HCT116 (cell line): ENCODE data around the gene CSTPP1. TPM values are rescaled to one million over a fixed set of nuclear protein-coding genes. Genes with fewer than 3 reads are reported as not detected.

Source experiments
- ATAC-seq: fragments of 200-7000 bp; cut with Tn5 transposase; 2 replicates; pipeline ENCODE4 v1.9.1; 2020; ENCODE audit warnings: mild to moderate bottlenecking, moderate library complexity
- BruUV-seq: library from RNA; stranded (reverse); fragments of 400-500 nt; replicated peaks from 2 replicates; lab custom pipeline; 2021; lab: Mats Ljungman, UMichigan
- CTCF ChIA-PET: fragments of 300-600 bp; sonication (Branson Sonifier 250); formaldehyde crosslinking; loops from one replicate; lab custom pipeline; 2021; ENCODE audit warnings: antibody characterized with exemption; lab: Charles Lee
- POLR2A ChIA-PET: fragments of 300-600, 350-600 bp; sonication (Branson Sonifier 250); formaldehyde crosslinking; loops from one replicate; lab custom pipeline; 2021; ENCODE audit warnings: antibody characterized with exemption; lab: Charles Lee
- RAD21 ChIA-PET, 2 experiments: fragments of 300-600 bp; sonication (Branson Sonifier 250); formaldehyde crosslinking; loops; one replicate each; lab custom pipeline; 2023; ENCODE audit warnings: low total read pairs in 2 of 2; ENCODE audit not compliant: uncharacterized antibody in 2 of 2, unreplicated experiment in 2 of 2, low non-redundant PET in 1 of 2; lab: Charles Lee
- DNase-seq: peaks from one replicate; pipeline ENCODE4 v3.0.0-alpha.2; 2010; ENCODE audit warnings: low read depth, low spot score
- H2AFZ ChIP-seq: fragments of 200-600 bp; shearing (Covaris generic), sonication (generic); 2 replicates; pipeline ENCODE4 v1.6.1; 2017; ENCODE audit warnings: low read depth, mixed run types, mixed read lengths, antibody characterized with exemption, low read length; ENCODE audit not compliant: poor library complexity, severe bottlenecking
- H3K27ac ChIP-seq: 2 replicates; pipeline ENCODE4 v1.5.1; 2012; ENCODE audit warnings: low read depth, low read length
- H3K27me3 ChIP-seq: fragments of 200-600 bp; sonication (generic); 2 replicates; pipeline ENCODE4 v1.6.1; 2016; ENCODE audit warnings: mixed run types, low read length, mixed read lengths; ENCODE audit not compliant: insufficient read depth
- H3K36me3 ChIP-seq, 2 experiments: fragments of 200-500 bp in 1 of 2; fragments of 200-600 bp in 1 of 2; sonication (Bioruptor generic) in 1 of 2; sonication (generic) in 1 of 2; 2 replicates each; pipeline versions ENCODE4 v1.5.1 to v1.6.1; 2014 to 2016; ENCODE audit warnings: low read length in 2 of 2, inconsistent platforms in 1 of 2, mixed read lengths in 1 of 2, mixed run types in 1 of 2; ENCODE audit not compliant: insufficient read depth in 2 of 2, control insufficient read depth in 1 of 2
- H3K4me1 ChIP-seq, 2 experiments: fragments of 200-600 bp in 1 of 2; sonication (generic) in 1 of 2; 2 replicates each; pipeline versions ENCODE4 v1.5.1 to v1.6.1; 2012 to 2017; ENCODE audit warnings: low read length in 2 of 2, inconsistent platforms in 1 of 2, mild to moderate bottlenecking in 1 of 2, mixed read lengths in 1 of 2, mixed run types in 1 of 2, moderate library complexity in 1 of 2; ENCODE audit not compliant: insufficient read depth in 2 of 2, control insufficient read depth in 1 of 2
- H3K4me2 ChIP-seq: fragments of 200-600 bp; sonication (generic); 2 replicates; pipeline ENCODE4 v1.6.1; 2017; ENCODE audit warnings: mixed run types, low read length, mixed read lengths
- H3K4me3 ChIP-seq, 2 experiments: fragments of 200-600 bp in 1 of 2; sonication (generic) in 1 of 2; replicated peaks in 1 of 2; 2 replicates each; pipeline ENCODE4 v1.5.1; 2011 to 2016; ENCODE audit warnings: low read length in 2 of 2, control low read depth in 1 of 2, low read depth in 1 of 2, mild to moderate bottlenecking in 1 of 2, mixed read lengths in 1 of 2, mixed run types in 1 of 2
- H3K79me2 ChIP-seq: fragments of 200-600 bp; sonication (generic); 2 replicates; pipeline ENCODE4 v1.6.1; 2017; ENCODE audit warnings: mild to moderate bottlenecking, mixed run types, low read length, moderate library complexity, mixed read lengths; ENCODE audit not compliant: insufficient read depth
- H3K9ac ChIP-seq: fragments of 200-600 bp; sonication (generic); 2 replicates; pipeline ENCODE4 v1.6.1; 2016; ENCODE audit warnings: low read length, mixed read lengths
- H3K9me2 ChIP-seq: fragments of 200-600 bp; sonication (generic), shearing (Covaris generic); 2 replicates; pipeline ENCODE4 v1.6.1; 2017; ENCODE audit warnings: mixed run types, mild to moderate bottlenecking, moderate library complexity; ENCODE audit not compliant: insufficient read depth
- H3K9me3 ChIP-seq, 2 experiments: fragments of 200-500 bp in 1 of 2; fragments of 200-600 bp in 1 of 2; sonication (Bioruptor generic) in 1 of 2; sonication (generic) in 1 of 2; 2 replicates each; pipeline ENCODE4 v1.6.1; 2014 to 2017; ENCODE audit warnings: low read length in 2 of 2, mixed read lengths in 2 of 2, inconsistent platforms in 1 of 2, low read depth in 1 of 2, mild to moderate bottlenecking in 1 of 2, mixed run types in 1 of 2, moderate library complexity in 1 of 2; ENCODE audit not compliant: control insufficient read depth in 1 of 2, insufficient read depth in 1 of 2
- H4K20me1 ChIP-seq: fragments of 200-600 bp; sonication (generic), shearing (Covaris generic); 2 replicates; pipeline ENCODE4 v1.6.1; 2017; ENCODE audit warnings: mixed run types, mild to moderate bottlenecking, moderate library complexity; ENCODE audit not compliant: insufficient read depth
- CEBPB ChIP-seq: IDR thresholded peaks from 2 replicates; pipeline ENCODE4 v1.6.1; 2012; ENCODE audit warnings: low read depth
- CTCF ChIP-seq, 3 experiments: fragments of 200-600 bp in 1 of 3; sonication (generic) in 1 of 3; IDR thresholded peaks in 2 of 3; conservative IDR thresholded peaks in 1 of 3; 2 replicates each; pipeline ENCODE4 v1.5.1; 2012 to 2017; ENCODE audit warnings: low read depth in 2 of 3, low read length in 2 of 3, antibody characterized with exemption in 1 of 3, borderline replicate concordance in 1 of 3, control low read depth in 1 of 3, mild to moderate bottlenecking in 1 of 3, mixed read lengths in 1 of 3, mixed run types in 1 of 3, moderate library complexity in 1 of 3; ENCODE audit not compliant: insufficient read depth in 1 of 3
- RAD21 ChIP-seq: IDR thresholded peaks from 2 replicates; pipeline ENCODE4 v1.6.1; 2012; ENCODE audit warnings: low read depth, mild to moderate bottlenecking
- REST ChIP-seq: IDR thresholded peaks from 2 replicates; pipeline ENCODE4 v1.6.1; 2012; ENCODE audit warnings: low read depth
- SIN3A ChIP-seq: IDR thresholded peaks from 2 replicates; pipeline ENCODE4 v1.6.1; 2012; ENCODE audit warnings: low read depth
- SP1 ChIP-seq: IDR thresholded peaks from 2 replicates; pipeline ENCODE4 v1.6.1; 2012; ENCODE audit warnings: low read depth
- SRF ChIP-seq: IDR thresholded peaks from 2 replicates; pipeline ENCODE4 v1.6.1; 2012; ENCODE audit warnings: low read depth
- TCF7L2 ChIP-seq: IDR thresholded peaks from 2 replicates; pipeline ENCODE4 v1.7.0; 2011; ENCODE audit warnings: borderline replicate concordance, inconsistent platforms; ENCODE audit not compliant: insufficient read depth, insufficient read length; ENCODE audit errors: extremely low read depth
- YY1 ChIP-seq: IDR thresholded peaks from 2 replicates; pipeline ENCODE4 v1.6.1; 2011; ENCODE audit warnings: low read length, low read depth, moderate library complexity, mild to moderate bottlenecking; ENCODE audit not compliant: insufficient replicate concordance; ENCODE audit errors: extremely low read depth
- ZBTB33 ChIP-seq: IDR thresholded peaks from 2 replicates; pipeline ENCODE4 v1.6.1; 2011; ENCODE audit warnings: mild to moderate bottlenecking, low read length, moderate library complexity; ENCODE audit not compliant: insufficient replicate concordance; ENCODE audit errors: extremely low read depth
- ZNF274 ChIP-seq: fragments of 200-500 bp; sonication (Bioruptor generic); IDR thresholded peaks from 2 replicates; pipeline ENCODE4 v1.6.1; 2014; ENCODE audit warnings: mild to moderate bottlenecking, low read depth, low read length, inconsistent platforms
- intact Hi-C: fragments of 100-400 bp; cut with micrococcal nuclease; formaldehyde crosslinking; loops from 2 replicates; pipeline ENCODE4 v1.10.0; 2022
- total RNA-seq: library from RNA; stranded (reverse); gene quantifications from one replicate; pipeline ENCODE4 v1.2.1, GENCODE V29; 2021; ENCODE audit not compliant: unreplicated experiment

The CSTPP1 gene
- total RNA-seq, 1 experiment from 2014 or later: 24.7 TPM

DNA sequence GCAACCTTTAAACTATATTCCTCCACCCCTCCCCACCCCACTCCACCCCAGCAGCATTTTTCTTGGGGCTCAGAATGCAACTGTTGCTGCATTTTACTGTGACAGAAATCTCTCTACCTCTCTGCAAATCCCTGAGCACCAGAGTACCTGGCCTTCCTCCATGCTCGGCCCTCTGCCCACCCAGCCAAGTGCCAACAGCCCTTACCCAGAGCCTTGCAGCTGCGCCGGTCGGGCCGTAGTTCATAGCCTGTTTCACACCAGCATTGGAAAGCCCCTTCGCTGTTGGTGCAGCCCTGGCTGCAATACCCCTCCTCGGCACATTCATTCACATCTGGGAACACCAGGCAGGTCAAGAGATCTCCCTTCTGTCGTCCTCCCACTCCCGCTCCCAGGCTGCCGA lies 41.6 kb upstream of the CSTPP1 start:
- H3K4me3 ChIP-seq: no peak overlapping the region

DNA sequence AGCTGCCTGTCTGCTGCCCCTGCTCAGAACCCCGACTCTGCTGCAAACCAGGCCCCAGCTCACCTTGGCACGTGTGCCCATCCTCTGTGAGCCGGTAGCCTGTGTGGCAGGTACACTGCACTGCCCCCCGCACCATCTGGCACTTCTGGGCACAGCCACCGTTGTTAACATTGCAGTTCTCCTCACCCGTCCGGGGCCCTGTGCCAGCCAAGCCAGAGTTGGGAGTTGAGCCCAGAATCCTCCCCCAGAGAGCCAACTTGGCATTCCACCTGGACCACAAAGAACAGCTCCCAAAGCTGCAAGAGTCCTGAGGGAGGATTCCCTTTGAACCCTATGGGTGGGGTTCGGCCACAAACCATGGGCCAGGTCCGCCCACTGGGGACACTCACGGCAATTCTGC lies 40.7 kb upstream of the CSTPP1 start:
- ATAC-seq (no peak), DNase-seq (no peak)
- ChIA-PET RAD21 (no interaction called here), POLR2A (no interaction called here), CTCF (interaction anchor here (1.6 kb wide), 1 partner anchor 258 kb away, joined by 5 read pairs; no protein-coding TSS in a partner anchor)
- H3K9ac ChIP-seq: no peak overlapping the region
- peaks cover 0 to 2% of the 10 kb centered on the region in 2 experiments; a peak in 2 of 4 replicates for H3K4me1 ChIP-seq
- H3K27ac ChIP-seq: no peak overlapping the region
- H2AFZ ChIP-seq: no peak overlapping the region
- no peaks in the 10 kb centered on the region for H4K20me1 ChIP-seq
- BruUV-seq: no TSS peak
- intact Hi-C loops: no loop called here
- H3K79me2 ChIP-seq: no peaks in the 10 kb centered on the region
- no peak overlapping the region for H3K4me3 ChIP-seq
- H3K36me3 ChIP-seq: 0 out of 4 replicates have a peak, but pooled peaks cover 0 to 5% of the 10 kb centered on the region in 2 experiments
- no peak overlapping the region for H3K4me2 ChIP-seq
- H3K9me3 ChIP-seq: no peaks in the 10 kb centered on the region
- no peaks in the 10 kb centered on the region for H3K9me2 ChIP-seq
- no peaks in the 10 kb centered on the region for H3K27me3 ChIP-seq
- TF ChIP-seq TCF7L2 (no peak), SRF (no peak), CTCF (IDR thresholded peaks at IDR 0.05 in 2 of 3, conservative IDR thresholded peaks at IDR 0.05 in 1 of 3; ENCODE audit: borderline replicate concordance in 1 of 3, insufficient read depth in 1 of 3, low read depth in 2 of 3, low read length in 2 of 3) (no peak), YY1 (no peak), ZNF274 (no peak), RAD21 (no peak), SIN3A (no peak), SP1 (no peak), REST (no peak), ZBTB33 (no peak), CEBPB (no peak)

More for the DNA sequence above, 41.6 kb upstream of the CSTPP1 start:
- Histone ChIP-seq H3K27ac (no peak overlapping the region), H3K36me3 (0 out of 4 replicates have a peak, but pooled peaks cover 0 to 5% of the 10 kb centered on the region in 2 experiments), H4K20me1 (no peaks in the 10 kb centered on the region), H3K79me2 (no peaks in the 10 kb centered on the region), H3K9me2 (no peaks in the 10 kb centered on the region), H3K9ac (no peak overlapping the region), H3K4me2 (no peak overlapping the region), H2AFZ (no peak overlapping the region), H3K27me3 (no peaks in the 10 kb centered on the region), H3K9me3 (no peaks in the 10 kb centered on the region), H3K4me1 (peaks cover 0 to 2% of the 10 kb centered on the region in 2 experiments; a peak in 2 of 4 replicates)
- no peak for DNase-seq
- intact Hi-C loops: no loop called here
- ATAC-seq: no peak
- ChIA-PET RAD21 (no interaction called here), CTCF (interaction anchor here (1.5 kb wide), 1 partner anchor 258 kb away, joined by 4 read pairs; no protein-coding TSS in a partner anchor), POLR2A (no interaction called here)
- BruUV-seq: no TSS peak
- TF ChIP-seq RAD21: no peak
